C4-2B (cell line): ENCODE measurements around the gene ZNF430.

Source experiments
- H3K27ac ChIP-seq: fragments of 450-650 bp; 2 replicates; pipeline ENCODE4 v1.5.1; 2017
- ZFX ChIP-seq: fragments of 450-650 bp; IDR thresholded peaks from 2 replicates; pipeline ENCODE4 v1.6.1; 2017
- TF ChIP-seq, protein P1 (sequence below): fragments of 450-650 bp; conservative IDR thresholded peaks from 2 replicates; pipeline ENCODE4 v1.5.1; 2017; ENCODE audit warnings: mild to moderate bottlenecking

ZNF430 gene

GRCh38 chr19:21087871-21088270 is 67.4 kb downstream of the ZNF430 start:
- TF ChIP-seq ZFX: no peak
- TF ChIP-seq, protein P1, sequence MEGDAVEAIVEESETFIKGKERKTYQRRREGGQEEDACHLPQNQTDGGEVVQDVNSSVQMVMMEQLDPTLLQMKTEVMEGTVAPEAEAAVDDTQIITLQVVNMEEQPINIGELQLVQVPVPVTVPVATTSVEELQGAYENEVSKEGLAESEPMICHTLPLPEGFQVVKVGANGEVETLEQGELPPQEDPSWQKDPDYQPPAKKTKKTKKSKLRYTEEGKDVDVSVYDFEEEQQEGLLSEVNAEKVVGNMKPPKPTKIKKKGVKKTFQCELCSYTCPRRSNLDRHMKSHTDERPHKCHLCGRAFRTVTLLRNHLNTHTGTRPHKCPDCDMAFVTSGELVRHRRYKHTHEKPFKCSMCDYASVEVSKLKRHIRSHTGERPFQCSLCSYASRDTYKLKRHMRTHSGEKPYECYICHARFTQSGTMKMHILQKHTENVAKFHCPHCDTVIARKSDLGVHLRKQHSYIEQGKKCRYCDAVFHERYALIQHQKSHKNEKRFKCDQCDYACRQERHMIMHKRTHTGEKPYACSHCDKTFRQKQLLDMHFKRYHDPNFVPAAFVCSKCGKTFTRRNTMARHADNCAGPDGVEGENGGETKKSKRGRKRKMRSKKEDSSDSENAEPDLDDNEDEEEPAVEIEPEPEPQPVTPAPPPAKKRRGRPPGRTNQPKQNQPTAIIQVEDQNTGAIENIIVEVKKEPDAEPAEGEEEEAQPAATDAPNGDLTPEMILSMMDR: no peak

DNA sequence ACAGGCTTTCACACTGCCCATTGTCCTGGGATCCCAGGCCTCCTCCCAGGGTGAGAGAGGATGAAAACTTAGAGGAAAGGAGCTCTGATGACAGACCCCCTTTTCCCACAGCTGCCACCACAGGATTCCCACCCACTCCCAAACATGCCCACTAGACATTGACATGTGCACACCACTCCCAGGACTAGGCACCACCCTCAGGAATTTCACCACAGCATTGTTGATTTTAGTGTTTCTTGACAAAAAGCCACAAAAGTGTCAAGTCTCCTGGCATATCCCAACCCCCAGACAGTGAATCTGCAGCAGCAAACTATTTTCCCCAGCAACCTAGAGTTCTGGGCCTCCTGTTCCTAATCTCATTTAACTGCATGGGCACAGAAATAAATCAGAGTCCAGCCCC is 71.7 kb downstream of the ZNF430 start:
- no peak overlapping the region for H3K27ac ChIP-seq
- TF ChIP-seq ZFX: no peak
- TF ChIP-seq, protein P1: no peak

More at GRCh38 chr19:21087871-21088270, 67.4 kb downstream of the ZNF430 start:
- no peak overlapping the region for H3K27ac ChIP-seq

DNA sequence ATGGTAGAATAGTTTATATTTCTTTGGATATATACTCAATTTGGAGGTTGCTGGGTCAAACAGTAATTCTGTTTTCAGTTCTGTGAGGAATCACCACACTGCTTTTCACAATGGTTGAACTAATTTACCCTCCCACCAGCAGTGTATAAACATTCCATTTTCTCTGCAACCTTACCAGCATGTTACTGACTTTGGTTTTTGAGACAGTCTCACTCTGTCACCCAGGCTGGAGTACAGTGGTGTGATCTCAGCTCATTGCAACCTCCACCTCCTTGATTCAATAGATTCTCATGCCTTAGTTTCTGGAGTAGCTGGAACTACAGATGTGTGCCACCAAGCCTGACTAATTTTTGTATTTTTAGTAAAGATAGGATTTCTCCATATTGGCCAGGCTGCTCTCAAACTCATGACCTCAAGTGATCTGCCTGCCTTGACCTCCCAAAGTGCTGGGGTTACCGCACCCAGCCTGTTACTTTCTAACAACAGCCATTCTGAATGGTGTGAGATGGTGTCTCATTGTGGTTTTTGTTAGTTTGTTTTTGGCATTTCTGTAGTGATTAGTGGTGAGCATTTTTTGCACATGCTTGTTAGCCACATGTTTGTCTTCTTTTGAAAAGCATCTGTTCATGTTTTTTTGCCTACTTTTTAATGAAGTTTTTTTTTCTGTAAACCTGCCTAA is 74.0 kb downstream of the ZNF430 start:
- TF ChIP-seq, protein P1: no peak
- TF ChIP-seq ZFX: no peak
- H3K27ac ChIP-seq: no peak overlapping the region

DNA sequence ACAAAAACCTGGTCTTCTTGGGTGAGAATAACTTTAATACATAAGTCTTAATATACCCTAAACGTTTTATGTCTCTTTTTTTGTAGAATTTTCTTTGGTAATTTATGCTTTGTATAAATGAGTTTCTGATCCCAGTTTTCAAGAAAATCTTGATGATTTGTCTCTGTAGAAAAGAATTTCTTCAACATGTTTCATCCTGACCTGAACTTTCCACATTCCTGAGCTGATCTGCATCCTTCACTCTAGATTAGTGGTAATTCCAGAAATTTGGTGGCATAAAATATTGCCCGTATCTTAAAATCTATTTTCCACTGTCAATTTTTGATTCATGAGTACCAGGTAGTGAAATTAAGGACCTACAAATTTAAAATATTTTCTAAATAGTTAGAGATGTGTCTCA is 77.8 kb downstream of the ZNF430 start:
- no peak overlapping the region for H3K27ac ChIP-seq
- TF ChIP-seq ZFX: no peak
- TF ChIP-seq, protein P1: no peak

- no peak overlapping the region for H3K27ac ChIP-seq
- TF ChIP-seq ZFX: no peak
Measured at GRCh38 chr19:21101521-21102242, 81.2 kb downstream of the ZNF430 start.

DNA sequence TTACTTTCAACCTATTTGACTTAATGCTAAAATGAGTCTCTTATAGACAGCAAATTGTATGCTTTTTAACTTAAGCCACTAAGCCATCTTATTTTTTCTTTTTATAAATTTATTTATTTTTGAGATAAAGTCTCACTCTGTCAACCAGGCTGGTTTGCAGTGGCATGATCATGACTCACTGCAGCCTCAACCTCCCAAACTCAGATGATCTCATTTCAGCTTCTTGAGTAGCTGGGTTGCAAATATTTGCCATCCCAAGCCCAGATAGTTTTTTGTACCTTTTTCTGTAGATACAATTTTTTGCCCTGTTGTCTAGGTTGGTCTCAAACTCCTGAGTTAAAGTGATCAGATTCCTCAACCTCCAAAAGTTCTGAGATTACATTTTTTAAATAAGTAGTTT is 88.7 kb downstream of the ZNF430 start:
- H3K27ac ChIP-seq: no peak overlapping the region
- no peak for TF ChIP-seq ZFX
- TF ChIP-seq, protein P1: no peak
